ENCODE data around the gene ABR.
"Not testable (repeated sequence)": the region's sequence is repeated elsewhere in the genome, so short reads cannot be mapped to it uniquely, and the experiment has no call there.

Gene ABR

DNA sequence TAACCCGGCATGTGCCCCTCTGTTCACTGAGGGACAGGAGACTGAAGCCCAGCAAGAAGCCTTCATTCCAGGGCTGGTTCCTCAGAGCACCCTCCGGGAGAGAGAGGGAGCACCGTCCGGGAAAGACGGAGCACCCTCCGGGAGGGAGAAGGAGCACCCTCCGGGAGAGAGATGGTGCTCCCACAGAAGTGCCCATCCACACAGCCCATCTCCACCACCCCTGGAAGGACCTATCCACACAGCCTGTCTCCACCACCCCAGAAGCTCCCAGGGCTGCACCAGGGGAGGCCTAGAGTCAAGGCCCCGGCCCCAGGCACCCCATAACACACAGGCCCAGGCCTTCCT lies 88.6 kb downstream of the ABR start:
- DNase-seq, result no peak

DNA sequence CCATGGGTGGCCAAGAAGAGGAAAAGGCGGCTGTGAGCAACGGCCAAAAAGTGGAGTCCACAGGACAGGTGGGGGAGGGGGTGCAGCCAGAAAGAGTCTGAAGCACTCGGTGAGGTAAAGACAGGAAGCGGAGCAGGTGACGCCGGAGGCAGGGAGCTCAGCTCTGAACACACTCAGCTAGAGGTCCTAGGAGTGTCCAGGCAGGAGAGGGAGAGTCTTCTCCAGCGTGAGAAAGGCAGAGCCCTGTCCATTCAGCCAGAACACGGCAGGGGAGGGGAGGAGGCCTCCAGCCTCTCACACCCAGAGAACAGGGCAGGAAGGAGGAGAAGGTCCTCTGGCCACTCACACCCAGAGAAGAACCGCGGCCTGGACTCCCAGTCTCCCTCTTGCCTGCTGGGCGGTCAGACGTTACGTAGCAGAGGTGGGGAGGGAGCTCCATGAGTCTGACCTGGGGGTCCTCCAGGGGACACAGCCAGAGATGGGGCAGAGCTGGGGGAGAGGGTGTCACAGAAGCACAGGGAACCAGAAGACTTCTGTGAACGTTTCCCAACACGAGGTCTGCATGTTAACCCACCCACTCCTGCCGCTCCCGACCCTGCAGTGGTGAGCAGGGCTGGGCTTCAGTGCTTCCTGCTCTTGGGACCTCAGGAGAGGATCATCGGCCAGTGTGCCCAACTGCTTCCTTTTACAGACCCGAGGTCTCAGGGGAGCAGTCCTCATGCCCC lies 89.2 kb downstream of the ABR start:
- DNase-seq, result no peak

DNA sequence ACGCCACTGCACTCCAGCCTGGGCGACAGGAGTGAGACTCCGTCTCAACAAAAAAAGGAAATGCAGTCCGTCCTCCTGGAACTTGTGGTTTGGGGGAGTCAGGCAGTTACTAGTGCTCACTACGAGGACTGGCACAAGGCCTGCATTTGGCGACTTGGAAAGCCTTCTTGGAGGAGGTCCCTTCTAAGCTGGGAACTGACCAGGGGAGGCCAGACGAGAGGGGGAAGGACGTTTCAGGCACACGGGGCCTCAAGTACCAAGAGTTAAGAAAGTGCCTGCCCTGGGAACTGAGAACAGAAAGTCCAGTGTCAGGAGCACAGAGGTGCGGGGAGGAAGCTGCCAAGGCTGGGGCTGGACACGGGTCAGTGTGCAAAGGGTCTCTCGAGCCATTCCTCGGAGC lies 89.9 kb downstream of the ABR start:
- DNase-seq, result no peak

DNA sequence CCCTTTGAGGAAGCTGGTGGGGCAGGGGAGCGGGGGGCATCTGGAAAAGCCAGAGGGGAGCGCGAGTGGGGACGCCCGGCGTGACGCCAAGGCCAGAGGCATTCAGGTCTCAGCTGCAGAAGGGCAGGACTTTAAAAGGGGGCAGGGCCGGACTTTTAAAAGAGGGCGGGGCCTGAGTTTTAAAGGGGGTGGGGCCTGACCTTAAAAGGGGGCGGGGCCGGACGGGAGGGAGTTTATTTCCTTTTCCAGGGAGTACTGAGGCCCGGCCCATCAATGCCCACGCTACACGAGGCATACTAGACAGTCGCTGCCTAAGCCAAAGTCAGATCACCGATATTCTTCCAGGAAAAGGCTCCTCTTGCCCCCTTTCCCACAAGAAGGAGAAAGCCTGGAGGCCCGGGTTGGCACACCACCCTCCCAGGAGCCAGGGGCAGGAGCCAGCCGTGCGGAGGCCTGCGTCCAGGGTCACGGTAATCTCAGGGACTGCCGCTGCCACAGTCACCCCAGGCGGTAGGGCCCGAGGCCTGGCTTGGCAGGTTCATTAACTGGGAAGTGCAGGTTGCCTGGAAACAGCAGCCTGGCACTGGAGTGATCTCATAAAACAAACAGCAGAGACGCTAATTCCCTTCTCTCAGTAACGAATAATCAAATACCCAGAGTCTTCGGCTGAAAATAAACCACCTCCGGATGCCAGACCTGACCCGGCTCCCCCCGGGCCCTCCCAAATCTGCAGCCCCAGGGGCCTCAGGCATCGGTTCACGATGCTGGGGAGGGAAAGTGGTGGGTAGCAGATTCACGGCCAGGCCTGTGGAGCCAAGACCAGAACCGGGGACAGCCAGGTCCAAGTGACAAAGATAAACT lies 92.2 kb downstream of the ABR start:
- DNase-seq, result no peak

DNA sequence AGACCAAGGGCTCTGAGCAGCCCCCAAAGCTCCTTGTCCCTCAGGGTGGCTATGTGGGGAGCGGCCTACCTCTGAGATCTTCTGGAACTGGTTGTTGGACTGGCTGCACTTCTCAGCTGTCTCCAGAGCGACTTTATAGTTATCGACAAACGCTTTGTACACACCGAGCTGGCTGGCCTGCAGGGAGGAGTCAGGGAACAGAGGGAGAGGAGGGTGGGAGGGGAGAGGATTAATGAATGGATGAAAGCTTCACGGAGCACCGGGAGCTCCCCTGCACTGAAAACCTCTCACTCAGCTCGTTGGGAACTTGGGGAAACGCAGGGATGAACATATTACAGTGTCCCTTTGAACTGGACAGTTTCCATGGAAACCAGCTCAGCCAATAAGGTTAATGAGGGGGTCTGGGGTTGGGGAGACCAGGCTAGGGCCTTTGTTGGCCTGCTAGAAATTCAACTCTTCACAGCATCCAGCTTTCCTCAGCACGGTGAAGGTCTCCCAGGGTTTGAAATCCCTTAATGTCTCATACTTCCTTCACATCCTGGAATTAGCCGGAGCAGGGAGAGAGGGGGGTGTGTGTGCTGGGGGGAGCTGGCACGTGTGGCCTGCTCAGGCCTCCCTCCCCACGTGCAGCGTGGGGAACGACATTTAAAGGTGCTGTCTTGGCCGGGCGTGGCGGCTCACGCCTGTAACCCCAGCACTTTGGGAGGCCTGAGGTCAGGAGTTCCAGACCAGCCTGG lies 96.2 kb downstream of the ABR start:
- no peak for DNase-seq

DNA sequence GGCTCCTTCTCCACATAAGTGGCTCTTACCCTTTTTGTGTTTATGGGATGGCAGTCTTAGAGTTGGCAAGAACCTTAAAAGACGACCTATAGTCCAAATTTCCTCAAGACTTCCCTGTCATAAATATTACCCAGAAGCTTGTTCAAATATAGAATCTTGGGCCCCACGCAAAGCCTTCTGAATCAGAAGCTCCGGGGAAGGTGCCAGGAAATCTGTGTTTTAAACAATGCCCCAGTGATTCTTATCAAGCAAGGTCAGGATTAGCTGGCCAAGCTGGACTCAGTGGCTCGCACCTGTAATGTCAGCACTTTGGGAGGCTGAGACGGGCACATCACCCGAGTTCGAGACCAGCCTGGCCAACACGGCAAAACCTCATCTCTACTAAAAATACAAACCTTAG lies 97.2 kb downstream of the ABR start:
- no peak for DNase-seq

DNA sequence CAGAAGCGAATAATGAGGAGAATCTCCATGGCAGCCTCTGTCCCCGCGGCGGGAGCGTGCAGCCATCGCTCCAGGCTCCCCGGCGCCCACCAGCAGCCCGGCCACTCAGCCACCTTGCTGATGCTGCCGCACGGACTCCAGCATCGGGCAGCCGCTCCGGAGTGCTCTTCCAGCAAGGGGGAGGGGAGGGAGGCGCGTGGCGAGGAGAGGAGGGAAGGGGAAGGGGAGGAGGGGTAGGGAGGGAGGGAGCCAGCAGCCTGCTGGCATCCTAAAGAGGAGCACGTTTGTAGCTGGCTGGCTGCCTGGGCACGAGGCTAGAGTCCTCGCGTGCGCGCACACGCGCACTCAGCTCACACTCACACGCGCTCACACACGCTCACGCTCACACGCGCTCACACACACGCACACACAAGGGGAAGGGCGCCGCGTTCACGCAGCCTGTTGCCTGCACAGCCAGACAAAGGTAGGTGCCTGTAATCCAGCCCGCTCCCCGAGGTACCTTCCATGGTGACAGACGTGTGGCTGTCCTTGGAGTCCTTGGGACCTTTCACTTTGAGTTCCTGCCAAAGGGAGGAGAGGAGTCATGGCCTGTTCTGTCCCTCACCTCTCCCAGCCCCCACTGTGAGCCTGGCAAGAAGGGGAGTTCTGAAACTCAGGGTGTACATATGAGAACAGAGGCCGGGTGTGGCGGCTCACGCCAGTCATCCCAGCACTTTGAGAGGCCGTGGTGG lies 100.8 kb downstream of the ABR start:
- no peak for DNase-seq

DNA sequence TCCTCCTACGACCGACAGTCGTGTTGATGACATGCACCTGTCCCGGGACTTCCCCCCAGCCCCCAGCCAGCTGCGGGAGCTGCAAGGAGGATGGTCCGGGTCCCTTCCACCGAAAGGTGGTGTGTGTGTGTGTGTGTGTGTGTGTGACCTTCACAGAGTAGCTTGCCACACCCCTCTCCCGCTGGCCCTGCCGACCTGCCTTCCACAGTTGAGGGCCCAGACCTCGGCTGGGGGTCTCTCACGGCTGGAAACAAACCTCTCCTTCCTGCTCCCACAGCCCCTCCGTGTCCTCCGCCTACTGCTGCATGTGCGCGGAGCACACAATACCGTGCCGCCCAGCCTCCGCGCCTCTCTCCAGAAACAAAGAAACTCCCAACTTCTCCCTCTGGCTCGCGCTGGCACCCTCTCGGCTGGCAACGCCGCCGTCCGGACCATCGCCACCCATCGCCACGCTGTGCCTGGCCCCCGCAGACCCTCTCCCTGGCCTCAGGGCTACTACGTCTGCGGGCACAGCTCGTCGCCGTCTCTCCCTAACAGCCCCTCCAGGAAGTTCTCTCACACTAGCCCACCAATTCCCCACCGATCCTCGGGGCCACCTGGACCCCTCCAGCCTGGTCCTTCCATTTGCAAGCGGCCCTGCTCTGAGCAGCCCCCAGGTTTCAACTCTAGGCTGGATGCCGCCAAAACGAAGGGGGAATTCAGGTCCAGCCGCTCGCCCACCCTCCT lies 101.6 kb downstream of the ABR start:
- no peak for DNase-seq

DNA sequence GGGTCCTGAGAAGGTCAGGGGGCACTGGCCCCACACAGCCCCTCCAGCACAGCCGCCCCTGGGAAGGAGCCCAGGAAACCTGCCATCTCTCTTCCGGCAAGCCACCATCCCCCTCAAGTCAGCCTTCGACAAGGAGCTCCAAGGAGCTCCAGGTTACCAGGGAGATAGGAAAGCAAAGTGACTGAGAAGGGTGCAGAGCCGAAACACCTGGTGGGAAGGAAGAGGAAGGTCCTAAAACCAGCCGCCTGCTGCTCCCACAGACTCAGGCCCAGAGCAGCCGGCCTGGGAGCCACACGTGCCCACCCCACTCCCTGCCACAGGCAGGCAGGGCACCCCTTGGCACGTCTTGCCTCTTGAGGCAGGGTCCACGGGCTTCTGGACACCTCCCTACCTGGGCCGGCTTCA lies 102.2 kb downstream of the ABR start:
- DNase-seq, result no peak

DNA sequence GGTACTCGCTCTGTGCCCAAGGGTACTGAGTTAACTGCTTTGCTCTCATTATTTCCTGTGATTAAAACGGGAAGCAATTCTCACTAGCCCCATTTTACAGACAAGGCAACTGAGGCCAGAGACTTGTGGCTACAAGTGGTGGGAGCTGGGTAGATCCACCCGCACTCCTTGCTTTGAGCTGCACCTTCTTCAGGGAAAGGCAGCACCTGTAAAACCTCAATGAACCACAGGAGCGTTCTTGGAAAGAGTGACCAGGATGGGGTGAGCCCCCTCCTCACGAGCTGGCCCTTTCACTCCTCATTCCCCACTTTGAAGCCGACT lies 102.8 kb downstream of the ABR start:
- no peak for DNase-seq

DNA sequence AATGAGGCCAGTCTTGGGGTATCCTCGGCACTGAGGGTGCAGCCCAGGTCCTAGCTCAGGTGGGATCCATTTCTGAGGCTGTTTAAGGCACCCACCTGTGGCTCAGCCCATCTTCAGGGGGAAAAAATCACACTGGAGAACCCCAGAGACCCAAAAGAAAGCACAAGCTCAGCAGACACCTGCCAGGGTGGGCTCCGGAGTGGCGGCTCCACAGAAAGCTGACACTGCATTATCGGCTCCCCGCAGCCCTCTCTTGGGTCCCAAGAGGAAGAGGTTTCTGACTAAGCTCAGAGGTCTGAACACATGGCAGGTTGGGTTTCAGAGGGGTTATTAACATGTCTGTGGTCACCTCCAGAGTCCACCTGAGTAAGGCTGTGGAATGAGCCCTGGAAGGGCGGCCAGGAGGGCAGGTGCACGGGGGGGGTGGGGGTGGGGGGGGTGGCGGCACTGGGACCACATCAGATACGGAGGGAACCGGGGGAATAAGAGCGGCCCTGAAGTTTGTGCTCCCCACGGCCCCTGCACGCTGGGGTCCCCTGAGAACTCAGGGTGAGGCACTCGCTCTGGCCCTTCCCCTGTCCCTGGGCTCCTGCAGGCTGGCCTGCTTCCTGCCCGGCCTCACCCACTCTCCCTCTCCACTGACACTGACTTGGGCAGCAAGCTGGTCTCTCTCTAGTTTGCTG lies 103.3 kb downstream of the ABR start:
- DNase-seq, result no peak

DNA sequence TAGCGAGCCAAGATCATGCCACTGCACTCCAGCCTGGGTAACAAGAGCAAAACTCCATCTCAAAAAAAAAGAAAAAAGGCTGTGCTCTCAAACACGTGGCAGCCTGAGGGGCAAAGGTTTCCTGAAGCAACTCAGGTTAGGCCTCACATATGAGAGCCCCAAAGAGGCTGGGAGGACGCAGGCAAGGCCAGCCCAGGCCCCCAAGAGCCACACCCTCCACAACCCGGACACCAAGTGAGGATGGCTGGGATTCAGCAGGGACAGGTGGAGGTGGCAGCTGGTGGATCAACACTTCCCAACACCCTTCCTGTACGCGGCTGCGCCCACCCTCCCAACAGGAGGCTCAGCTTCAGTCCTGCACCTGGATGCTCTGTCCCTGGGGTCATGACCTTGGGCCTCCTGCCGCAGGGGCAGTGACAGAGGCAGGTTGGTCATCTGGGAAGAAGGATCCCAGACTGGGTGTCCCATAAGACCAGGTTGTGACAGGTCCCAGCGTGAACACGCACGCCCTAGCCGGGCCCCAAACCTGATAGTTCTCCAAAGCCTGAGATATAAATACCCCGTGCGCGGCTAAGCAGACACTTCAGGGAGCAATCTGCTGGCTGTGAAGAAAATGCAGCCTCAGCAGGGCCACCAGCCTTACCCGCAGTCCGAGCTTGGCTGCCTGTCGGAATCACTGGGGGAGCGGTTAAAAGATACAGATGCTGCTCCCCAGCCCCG lies 104.7 kb downstream of the ABR start:
- no peak for DNase-seq

DNA sequence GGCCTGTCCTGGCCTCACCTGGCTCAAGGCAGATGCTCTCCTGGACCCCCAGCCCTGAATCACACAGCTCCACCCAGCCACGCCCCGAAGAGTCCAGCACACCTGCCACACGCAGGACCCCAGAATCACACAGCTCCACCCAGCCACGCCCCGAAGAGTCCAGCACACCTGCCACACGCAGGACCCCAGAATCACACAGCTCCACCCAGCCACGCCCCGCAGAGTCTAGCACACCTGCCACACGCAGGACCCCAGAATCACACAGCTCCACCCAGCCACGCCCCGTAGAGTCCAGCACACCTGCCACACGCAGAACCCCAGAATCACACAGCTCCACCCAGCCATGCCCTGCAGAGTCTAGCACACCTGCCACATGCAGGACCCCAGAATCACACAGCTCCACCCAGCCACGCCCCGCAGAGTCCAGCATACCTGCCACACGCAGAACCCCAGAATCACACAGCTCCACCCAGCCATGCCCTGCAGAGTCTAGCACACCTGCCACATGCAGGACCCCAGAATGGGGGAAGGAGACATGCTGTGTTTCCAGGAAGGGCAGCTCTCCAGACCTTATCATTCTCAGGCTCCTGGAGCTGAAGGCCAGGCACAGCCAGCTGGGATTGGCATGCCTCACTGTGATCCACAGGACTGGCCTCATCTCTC lies 105.7 kb downstream of the ABR start:
- DNase-seq, result not testable (repeated sequence)

DNA sequence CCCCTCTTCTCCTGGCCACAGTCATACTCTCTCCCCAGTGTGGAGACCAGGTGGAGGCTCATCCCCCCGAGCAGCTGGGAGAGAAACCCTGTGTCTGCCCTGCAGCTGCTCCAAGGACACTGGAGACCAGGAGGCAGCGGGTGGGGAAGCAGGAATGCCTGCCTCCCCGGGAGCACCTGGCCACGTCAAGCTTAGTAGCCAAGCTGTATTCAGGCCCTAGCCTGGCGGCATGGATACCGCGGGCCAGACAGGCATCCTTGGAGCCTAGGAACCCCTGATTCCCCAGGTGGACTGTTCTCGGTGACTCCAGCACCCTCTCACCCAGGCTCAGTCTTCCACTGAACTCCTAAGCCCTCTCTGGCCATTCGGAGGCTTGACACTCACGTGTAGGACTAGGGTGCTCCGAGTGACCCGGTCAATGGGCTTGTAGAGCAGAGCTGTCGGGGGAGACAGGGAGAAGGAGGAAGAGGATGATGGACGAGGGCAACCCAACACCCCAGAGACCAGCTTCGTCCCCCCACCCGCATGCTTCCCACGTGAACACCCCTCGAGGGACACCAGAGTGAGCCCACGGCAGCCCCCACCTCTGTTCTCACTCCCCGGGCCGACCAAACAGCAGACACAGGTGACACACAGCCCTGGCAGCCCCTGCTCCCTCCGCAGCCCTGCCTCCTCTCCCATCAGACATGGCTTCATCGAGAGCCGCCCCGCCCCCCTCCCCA lies 106.4 kb downstream of the ABR start:
- no peak for DNase-seq

DNA sequence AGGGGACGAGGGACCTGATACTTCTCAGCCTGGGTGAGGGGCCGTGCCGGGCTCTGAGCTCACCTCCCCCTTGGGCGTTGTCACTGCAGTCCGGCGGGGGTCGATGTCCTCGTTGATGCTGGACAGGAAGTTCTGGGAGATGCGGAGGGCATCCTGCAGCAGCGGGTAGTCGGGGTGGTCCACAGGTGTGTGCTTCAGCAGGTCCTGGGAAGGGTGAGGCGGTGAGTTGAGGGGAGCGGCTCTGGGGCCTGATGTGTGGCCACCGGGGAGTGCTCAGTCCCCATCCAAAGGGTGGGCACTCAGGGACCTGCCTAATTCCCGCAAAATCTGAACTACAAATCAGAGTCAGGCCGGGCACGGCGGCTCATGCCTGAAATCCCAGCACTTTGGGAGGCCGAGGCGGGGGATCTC lies 107.2 kb downstream of the ABR start:
- DNase-seq, result no peak

DNA sequence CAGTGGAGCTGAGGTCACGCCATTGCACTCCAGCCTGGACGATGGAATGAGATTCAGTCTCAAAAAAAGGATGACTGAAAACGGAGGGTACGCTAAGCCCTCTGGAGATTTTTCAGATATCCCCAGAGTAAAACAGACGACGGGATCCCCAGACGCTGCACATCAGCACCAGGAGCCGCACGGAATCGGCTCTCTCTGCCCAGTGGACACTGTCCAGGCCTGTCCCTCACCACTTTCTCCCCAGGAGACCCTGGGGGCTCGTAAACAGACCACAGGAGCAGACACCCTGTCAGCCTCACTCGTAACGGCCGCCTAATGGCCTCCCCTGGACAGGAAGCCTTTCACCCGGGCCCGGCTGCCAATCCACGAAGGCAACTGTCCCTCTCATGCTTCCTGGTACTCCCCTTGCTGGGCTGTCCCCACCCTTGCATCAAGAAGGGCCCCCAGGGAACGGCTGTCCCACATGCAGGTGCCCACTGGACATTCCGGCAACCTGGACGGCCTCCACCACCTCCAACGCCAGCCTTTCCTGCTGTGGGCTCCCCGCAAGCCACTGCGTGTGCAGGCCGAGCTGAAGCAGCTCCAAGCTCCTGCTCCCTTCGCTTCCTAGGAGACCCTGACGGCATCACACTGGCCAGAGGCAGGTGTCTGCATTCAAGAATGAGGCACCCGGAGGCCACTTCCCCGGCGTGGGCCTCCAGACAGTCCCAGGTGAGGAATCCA lies 108.5 kb downstream of the ABR start:
- no peak for DNase-seq

DNA sequence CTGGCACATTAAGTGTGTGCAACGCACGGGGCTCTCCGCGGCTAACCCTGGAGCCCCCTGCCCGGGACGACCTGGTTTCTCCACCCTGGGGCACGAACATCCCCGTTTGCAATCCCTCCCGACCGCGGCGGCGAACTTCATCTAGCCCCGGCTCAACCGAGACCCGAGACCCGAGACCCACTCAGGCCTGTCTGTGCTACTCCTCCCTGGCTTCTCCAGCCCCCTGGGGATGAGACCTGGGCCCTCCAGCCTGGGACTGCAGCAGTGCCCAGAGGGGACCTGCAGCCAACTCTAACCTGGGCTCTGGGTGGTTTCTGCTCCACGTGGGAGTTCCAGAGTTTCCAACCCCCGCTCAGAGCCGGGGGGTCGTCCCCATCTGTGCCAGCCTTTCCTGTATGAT lies 109.4 kb downstream of the ABR start:
- DNase-seq, result no peak

DNA sequence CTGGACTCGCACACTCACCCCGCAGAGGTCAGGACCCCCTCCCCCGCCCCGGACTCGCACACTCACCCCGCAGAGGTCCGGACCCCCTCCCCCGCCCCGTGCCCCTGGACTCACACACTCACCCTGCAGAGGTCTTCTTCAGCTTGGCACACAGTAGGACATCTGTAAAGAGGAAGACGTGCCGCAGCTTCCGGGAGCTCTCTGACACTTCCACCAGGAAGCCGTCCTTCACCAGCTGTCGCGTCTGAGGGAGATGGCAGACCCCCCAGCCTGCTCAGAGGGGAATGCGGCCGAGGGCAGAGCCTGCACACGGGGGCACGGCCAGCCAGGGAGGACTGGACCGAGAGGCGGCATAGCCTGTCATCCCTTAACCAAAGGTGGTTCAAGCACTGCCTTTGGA lies 109.9 kb downstream of the ABR start:
- DNase-seq, result no peak

DNA sequence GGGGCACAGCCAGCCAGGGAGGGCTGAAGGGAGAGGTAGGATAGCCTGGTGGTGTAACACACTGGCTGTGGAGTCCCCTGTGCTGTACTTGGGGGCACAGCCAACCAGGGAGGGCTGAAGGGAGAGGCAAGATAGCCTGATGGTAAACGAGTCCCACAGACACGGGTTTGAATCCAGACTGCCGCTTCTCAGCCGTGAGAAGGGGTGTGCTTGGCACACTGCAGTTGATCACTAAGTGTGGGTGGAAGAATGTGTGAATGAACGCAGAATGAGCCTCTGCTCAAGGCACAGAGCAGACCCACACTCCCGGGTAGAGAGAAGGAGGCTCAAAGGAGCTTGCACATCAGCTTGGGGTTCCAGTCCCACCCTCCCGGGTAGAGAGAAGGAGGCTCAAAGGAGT lies 111.4 kb downstream of the ABR start:
- no peak for DNase-seq

All from 8988T (cell line).